Activated naive CD4-positive, alpha-beta T cell treated with anti-CD3 and anti-CD28 coated beads, Interleukin-2, amount 50 U/mL, for 72 hours (primary cell): ENCODE measurements around the gene CGN. TPM values are rescaled to one million over a fixed set of nuclear protein-coding genes. Genes with fewer than 3 reads are reported as not detected.

Source experiments
- total RNA-seq, 2 donors: library from RNA; stranded (reverse); gene quantifications; one replicate each; pipeline ENCODE4 v1.2.3, GENCODE V29; 2022

Gene CGN
- total RNA-seq, 2 donors from 2014 or later = 2.6 to 3.2 TPM

Other genes starting within 250 kb of the CGN start
- gene ZNF687, start 229.1 kb upstream of the CGN start, total RNA-seq = 10 to 100 TPM; 28.0 to 29.0 TPM
- gene PI4KB, start 184.0 kb upstream of the CGN start, total RNA-seq = 10 to 100 TPM; 55.0 to 75.3 TPM
- 10 to 100 TPM; 56.9 to 61.3 TPM for gene RFX5, start 164.1 kb upstream of the CGN start, total RNA-seq
- gene SELENBP1, start 138.7 kb upstream of the CGN start, total RNA-seq = not detected
- gene PSMB4, start 111.8 kb upstream of the CGN start, total RNA-seq = 100 to 1,000 TPM; 318 to 462 TPM
- 100 to 1,000 TPM in 1 of 2 donors, 10 to 100 TPM in 1; 89.5 to 104 TPM for gene POGZ, start 51.9 kb upstream of the CGN start, total RNA-seq
- 1 to 10 TPM; 5.1 to 5.6 TPM for gene TUFT1, start 28.9 kb downstream of the CGN start, total RNA-seq
- gene SNX27, start 100.7 kb downstream of the CGN start, total RNA-seq = 10 to 100 TPM; 24.3 to 34.4 TPM
- not detected for gene CELF3, start 205.4 kb downstream of the CGN start, total RNA-seq
- not detected for gene RIIAD1, start 210.1 kb downstream of the CGN start, total RNA-seq